ENCODE data around the gene FAM118B. TPM values are rescaled to one million over a fixed set of nuclear protein-coding genes. Genes with fewer than 3 reads are reported as not detected.

Gene FAM118B
- total RNA-seq, 2 experiments from 2014 or later = 1.0 to 1.8 TPM

DNA sequence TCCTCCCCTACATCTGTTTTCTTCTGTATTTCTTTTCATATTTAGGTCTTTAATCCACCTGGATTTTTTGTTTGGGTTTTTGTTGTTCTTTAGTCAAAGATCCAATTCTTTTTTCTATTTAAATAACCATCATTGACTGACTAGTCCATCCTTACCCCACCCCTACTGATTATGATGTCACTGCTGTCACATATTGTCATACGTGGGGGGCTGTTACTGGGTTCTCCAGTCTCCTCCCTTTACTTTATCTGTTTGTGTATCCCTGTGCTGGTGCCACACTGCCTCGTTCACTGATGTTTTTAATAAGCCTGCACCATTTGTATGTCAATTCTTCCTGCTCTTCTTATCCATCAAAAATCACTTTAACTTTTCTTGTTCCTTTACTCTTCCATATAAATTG is 85.4 kb downstream of the FAM118B start:
- Histone ChIP-seq H3K9me3 (ENCODE audit: control insufficient read depth in 1 of 2, insufficient read depth in 1 of 2, low read length in 2 of 2) (no peaks in the 10 kb centered on the region), H3K27me3 (ENCODE audit: control insufficient read depth in 1 of 2, insufficient read depth in 2 of 2, low read length in 2 of 2) (no peaks in the 10 kb centered on the region), H3K4me1 (ENCODE audit: insufficient read depth, low read length) (no peaks in the 10 kb centered on the region), H3K4me3 (ENCODE audit: low read length) (no peak overlapping the region), H3K36me3 (ENCODE audit: insufficient read depth, low read length) (peaks cover 33% of the 10 kb centered on the region), H3K27ac (ENCODE audit: low read depth in 1 of 2, low read length in 2 of 2) (no peak overlapping the region)
- intact Hi-C loops (cut with DNase I, micrococcal nuclease) = no loop called here
- no peak for DNase-seq
- ChIA-PET CTCF (no interaction called here), POLR2A (no interaction called here)
- ATAC-seq (ENCODE audit: poor library complexity) = no peak
- peaks cover 47% of the 10 kb centered on the region for H3K36me3 Mint-ChIP-seq (ENCODE audit: low read depth)
- H3K27ac Mint-ChIP-seq = no peak overlapping the region
- H3K4me3 Mint-ChIP-seq = no peak overlapping the region
- no peaks in the 10 kb centered on the region for H3K9me3 Mint-ChIP-seq
- no peaks in the 10 kb centered on the region for H3K27me3 Mint-ChIP-seq
- no peak for TF ChIP-seq CTCF (IDR thresholded peaks at IDR 0.05)
- peaks cover 10% of the 10 kb centered on the region for H3K4me1 Mint-ChIP-seq (ENCODE audit: low read depth)

- Mint-ChIP-seq H3K4me1 (ENCODE audit: low read depth) (peaks cover 43% of the 10 kb centered on the region), H3K27me3 (no peaks in the 10 kb centered on the region)
- POLR2A ChIA-PET = interaction anchor here (0.6 to 3.0 kb wide), 13 partner anchors 10 to 416 kb away, joined by 3 to 34 read pairs (median 4); partner anchors contain the start of genes FAM118B, FOXRED1, HYLS1 and PUS3
These were observed 92.3 kb downstream of the FAM118B start, which contains the start of gene DCPS for GRCh38 chr11:126303623-126304456. TSS of gene DCPS (plus strand) at chr11:126304060. CDS start at chr11:126304081, 21 bp downstream.

More at GRCh38 chr11:126303623-126304456, 92.3 kb downstream of the FAM118B start, which contains the start of gene DCPS:
- peak within 1 kb of the TSS; percentile 91 for H3K4me3 ChIP-seq (ENCODE audit: low read length)
- CTCF ChIA-PET = interaction anchor here (0.6 to 1.3 kb wide), 2 partner anchors 34 to 89 kb away, joined by 3 to 4 read pairs; no protein-coding TSS in a partner anchor
- no peaks in the 10 kb centered on the region for H3K27me3 ChIP-seq (ENCODE audit: control insufficient read depth in 1 of 2, insufficient read depth in 2 of 2, low read length in 2 of 2)
- H3K27ac ChIP-seq (ENCODE audit: low read depth in 1 of 2, low read length in 2 of 2) = peak within 1 kb of the TSS; percentile 89 to 91
- no peaks in the 10 kb centered on the region for H3K9me3 Mint-ChIP-seq
- peak within 1 kb of the TSS; percentile 85 for H3K27ac Mint-ChIP-seq
- peaks cover 10% of the 10 kb centered on the region for H3K36me3 ChIP-seq (ENCODE audit: insufficient read depth, low read length)
- ATAC-seq (ENCODE audit: poor library complexity) (peak; percentile 98), DNase-seq (peak; percentile 71 to 93 (median 83))
- no peak for TF ChIP-seq CTCF (IDR thresholded peaks at IDR 0.05)
- intact Hi-C loops (cut with DNase I, micrococcal nuclease) = loop anchor here (1.0 to 5.0 kb wide), 4 partner anchors 19 to 92 kb away; partner anchors contain the start of genes SRPRA (in 2 of the 2), FAM118B (in 1 of the 2), FOXRED1 (in 1 of the 2) and RPUSD4 (in 1 of the 2)
- H3K4me3 Mint-ChIP-seq = peak within 1 kb of the TSS; percentile 87
- H3K9me3 ChIP-seq (ENCODE audit: control insufficient read depth in 1 of 2, insufficient read depth in 1 of 2, low read length in 2 of 2) = no peaks in the 10 kb centered on the region
- peaks cover 40% of the 10 kb centered on the region for H3K36me3 Mint-ChIP-seq (ENCODE audit: low read depth)
- H3K4me1 ChIP-seq (ENCODE audit: insufficient read depth, low read length) = peaks cover 39% of the 10 kb centered on the region

All from CD4-positive, alpha-beta T cell (primary cell).